ENCODE data around the gene AQP3. TPM values are rescaled to one million over a fixed set of nuclear protein-coding genes. Genes with fewer than 3 reads are reported as not detected.
"Not testable (repeated sequence)": the region's sequence is repeated elsewhere in the genome, so short reads cannot be mapped to it uniquely, and the experiment has no call there.

Gene AQP3
- total RNA-seq, 1 donor from 2014 or later, result 357 TPM

DNA sequence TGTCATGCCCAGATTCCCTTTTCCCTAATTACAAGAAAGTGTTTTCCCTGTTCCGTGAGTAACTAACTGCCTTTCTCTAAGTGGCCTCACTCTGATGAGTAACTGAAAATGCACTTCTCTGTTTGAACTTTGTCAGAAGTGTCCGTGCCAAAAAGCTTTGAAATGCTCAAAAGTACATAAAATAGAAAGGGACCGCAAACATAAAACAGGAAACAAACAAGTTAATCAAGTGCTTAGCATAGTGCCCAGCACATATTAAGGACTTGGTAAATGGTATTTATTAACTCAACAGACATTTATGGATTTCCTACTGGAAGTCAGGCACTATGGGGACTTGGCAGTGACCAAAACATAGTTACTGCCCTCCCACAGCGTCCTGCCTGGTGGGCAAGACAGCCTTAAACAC lies 22.3 kb downstream of the AQP3 start:
- intact Hi-C loops (cut with DNase I), result no loop called here
- ATAC-seq, result peak; percentile 88 to 93
- no peaks in the 10 kb centered on the region for H3K9me3 ChIP-seq
- H3K36me3 ChIP-seq, result no peaks in the 10 kb centered on the region
- peak overlapping the region; percentile 54 for H3K27ac ChIP-seq
- TF ChIP-seq, protein P1, sequence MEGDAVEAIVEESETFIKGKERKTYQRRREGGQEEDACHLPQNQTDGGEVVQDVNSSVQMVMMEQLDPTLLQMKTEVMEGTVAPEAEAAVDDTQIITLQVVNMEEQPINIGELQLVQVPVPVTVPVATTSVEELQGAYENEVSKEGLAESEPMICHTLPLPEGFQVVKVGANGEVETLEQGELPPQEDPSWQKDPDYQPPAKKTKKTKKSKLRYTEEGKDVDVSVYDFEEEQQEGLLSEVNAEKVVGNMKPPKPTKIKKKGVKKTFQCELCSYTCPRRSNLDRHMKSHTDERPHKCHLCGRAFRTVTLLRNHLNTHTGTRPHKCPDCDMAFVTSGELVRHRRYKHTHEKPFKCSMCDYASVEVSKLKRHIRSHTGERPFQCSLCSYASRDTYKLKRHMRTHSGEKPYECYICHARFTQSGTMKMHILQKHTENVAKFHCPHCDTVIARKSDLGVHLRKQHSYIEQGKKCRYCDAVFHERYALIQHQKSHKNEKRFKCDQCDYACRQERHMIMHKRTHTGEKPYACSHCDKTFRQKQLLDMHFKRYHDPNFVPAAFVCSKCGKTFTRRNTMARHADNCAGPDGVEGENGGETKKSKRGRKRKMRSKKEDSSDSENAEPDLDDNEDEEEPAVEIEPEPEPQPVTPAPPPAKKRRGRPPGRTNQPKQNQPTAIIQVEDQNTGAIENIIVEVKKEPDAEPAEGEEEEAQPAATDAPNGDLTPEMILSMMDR (IDR thresholded peaks at IDR 0.05), result no peak
- DNase-seq, result no peak
- no peaks in the 10 kb centered on the region for H3K4me1 ChIP-seq
- H3K4me3 ChIP-seq, result no peak overlapping the region
- no peaks in the 10 kb centered on the region for H3K27me3 ChIP-seq (ENCODE audit: low read depth)

DNA sequence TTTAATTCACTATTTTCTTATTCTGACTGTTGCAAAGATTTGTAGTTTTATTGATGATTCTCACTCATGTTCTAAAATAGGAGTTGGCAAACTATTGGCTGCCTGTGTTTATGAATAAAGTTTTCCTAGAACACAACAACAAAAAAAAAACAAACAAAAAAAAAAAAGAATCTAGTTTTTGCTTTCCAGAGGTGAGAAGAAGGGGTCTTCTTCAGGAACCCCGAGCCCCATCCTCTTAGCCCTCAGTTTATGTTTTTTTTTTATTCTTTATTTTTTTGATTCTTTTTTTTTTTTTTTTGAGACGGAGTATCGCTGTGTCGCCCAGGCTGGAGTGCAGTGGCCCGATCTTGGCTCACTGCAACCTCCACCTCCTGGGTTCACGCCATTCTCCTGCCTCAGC lies 22.9 kb downstream of the AQP3 start:
- H3K36me3 ChIP-seq; H3K9me3 ChIP-seq; H3K27me3 ChIP-seq (ENCODE audit: low read depth); intact Hi-C loops (cut with DNase I); ATAC-seq; H3K27ac ChIP-seq; H3K4me1 ChIP-seq; H3K4me3 ChIP-seq; DNase-seq: not testable (repeated sequence)

DNA sequence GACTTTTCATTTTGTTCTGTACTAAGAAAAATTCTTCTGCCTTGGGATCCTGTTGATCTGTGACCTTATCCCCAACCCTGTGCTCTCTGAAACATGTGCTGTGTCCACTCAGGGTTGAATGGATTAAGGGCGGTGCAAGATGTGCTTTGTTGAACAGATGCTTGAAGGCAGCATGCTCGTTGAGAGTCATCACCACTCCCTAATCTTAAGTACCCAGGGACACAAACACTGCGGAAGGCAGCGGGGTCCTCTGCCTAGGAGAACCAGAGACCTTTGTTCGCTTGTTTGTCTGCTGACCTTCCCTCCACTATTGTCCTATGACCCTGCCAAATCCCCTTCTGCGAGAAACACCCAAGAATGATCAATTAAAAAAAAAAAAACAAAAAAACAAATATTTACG lies 23.4 kb downstream of the AQP3 start:
- H3K36me3 ChIP-seq; H3K27ac ChIP-seq; H3K4me1 ChIP-seq; H3K4me3 ChIP-seq; intact Hi-C loops (cut with DNase I); H3K9me3 ChIP-seq; DNase-seq; H3K27me3 ChIP-seq (ENCODE audit: low read depth): not testable (repeated sequence)
- peak in 1 of 2 donors; percentile 23 for ATAC-seq

DNA sequence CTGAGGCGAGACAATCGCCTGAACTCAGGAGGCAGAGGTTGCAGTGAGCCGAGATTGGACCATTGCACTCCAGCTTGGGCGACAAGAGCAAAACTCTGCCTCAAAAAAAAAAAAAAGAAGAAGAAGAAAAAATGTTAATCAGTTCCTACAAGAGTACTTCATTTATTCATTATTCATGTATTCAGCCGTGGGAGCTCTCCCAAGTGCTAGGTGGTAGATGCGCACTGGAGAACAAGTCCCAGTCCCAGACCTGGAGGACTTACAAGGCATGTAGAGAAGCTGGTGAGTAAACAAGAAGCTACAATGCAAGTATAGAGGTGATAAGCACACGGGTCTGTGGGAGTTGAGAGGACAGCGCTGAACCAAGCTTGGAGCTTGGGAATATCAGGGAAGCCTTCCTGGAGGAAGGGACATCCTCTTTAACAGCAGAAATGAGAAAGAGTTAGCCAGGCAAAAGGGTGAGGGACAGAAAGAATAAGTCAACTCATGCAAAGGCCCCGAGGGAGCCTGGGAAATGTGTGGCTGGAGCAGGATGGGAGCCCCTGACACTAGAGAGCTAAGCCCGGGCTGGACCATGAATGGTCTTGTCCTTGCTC lies 27.6 kb downstream of the AQP3 start:
- ATAC-seq, result no peak
- Histone ChIP-seq H3K4me3 (no peak overlapping the region), H3K36me3 (no peaks in the 10 kb centered on the region), H3K27me3 (ENCODE audit: low read depth) (no peaks in the 10 kb centered on the region), H3K9me3 (no peaks in the 10 kb centered on the region), H3K27ac (no peak overlapping the region), H3K4me1 (peaks cover 22% of the 10 kb centered on the region)
- no peak for DNase-seq
- TF ChIP-seq, protein P1 (IDR thresholded peaks at IDR 0.05), result no peak
- intact Hi-C loops (cut with DNase I), result no loop called here

DNA sequence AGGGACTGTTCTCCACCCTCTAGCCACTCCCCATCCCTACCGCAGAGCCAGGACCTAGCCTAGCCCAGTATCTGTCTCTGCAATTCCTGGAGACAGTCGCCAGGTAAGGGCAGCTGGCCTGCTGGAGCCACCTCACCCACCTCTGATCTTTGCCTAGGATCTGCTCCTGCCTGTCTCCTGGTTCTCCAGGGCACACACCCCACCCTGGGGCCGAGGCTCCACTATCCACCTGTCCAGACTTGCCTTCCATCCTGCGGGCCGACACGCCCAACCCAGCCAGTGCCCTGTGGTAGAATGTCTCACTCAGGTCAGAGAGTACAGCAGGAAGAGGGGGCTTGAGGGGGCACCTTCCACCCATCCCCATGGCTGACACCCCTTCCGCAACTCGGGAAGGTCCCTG lies 29.3 kb downstream of the AQP3 start:
- Histone ChIP-seq H3K4me3 (no peak overlapping the region), H3K4me1 (peaks cover 35% of the 10 kb centered on the region), H3K27me3 (ENCODE audit: low read depth) (no peaks in the 10 kb centered on the region), H3K27ac (no peak overlapping the region), H3K9me3 (no peaks in the 10 kb centered on the region), H3K36me3 (no peaks in the 10 kb centered on the region)
- intact Hi-C loops (cut with DNase I), result no loop called here
- TF ChIP-seq, protein P1 (IDR thresholded peaks at IDR 0.05), result no peak
- ATAC-seq, result no peak
- no peak for DNase-seq

DNA sequence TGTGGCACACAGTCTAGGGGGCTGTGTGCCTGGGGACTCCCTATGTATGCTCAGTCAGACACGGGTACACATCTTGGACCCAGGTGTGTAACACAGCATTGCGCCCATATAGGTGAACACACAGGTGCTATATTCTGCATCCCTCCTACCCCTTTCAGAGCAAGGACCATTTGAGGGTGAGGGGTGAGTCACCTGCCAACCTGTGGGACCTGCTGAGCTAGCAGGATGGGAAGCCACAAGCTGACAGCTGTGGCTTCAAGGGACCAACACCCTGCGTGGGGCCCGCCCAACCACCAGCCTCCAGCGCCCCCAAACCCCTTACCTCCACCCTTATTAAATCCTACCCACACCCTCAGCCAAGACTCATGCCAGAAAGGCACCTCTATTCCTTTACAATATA lies 30.4 kb downstream of the AQP3 start:
- no peaks in the 10 kb centered on the region for H3K27me3 ChIP-seq (ENCODE audit: low read depth)
- TF ChIP-seq, protein P1 (IDR thresholded peaks at IDR 0.05), result no peak
- no peaks in the 10 kb centered on the region for H3K9me3 ChIP-seq
- H3K36me3 ChIP-seq, result no peaks in the 10 kb centered on the region
- no peak overlapping the region for H3K4me3 ChIP-seq
- intact Hi-C loops (cut with DNase I), result no loop called here
- ATAC-seq (no peak), DNase-seq (no peak)
- peaks cover 35% of the 10 kb centered on the region for H3K4me1 ChIP-seq
- H3K27ac ChIP-seq, result no peak overlapping the region

All from lower lobe of right lung (tissue), 2 donors.